NCI-H82 treated with DMSO at 0.1 percent for 48 hours (cell line): ENCODE data around the gene TP63.
"Not testable (repeated sequence)": the region's sequence is repeated elsewhere in the genome, so short reads cannot be mapped to it uniquely, and the experiment has no call there.

ENCODE experiments used
- DNase-seq: peaks from one replicate; lab custom pipeline; 2025; ENCODE audit not compliant: unreplicated experiment; lab: John Stamatoyannopoulos, UW

The TP63 gene

GRCh38 chr3:189631373-189631408, at the start of gene TP63:
TP63 (plus strand) TSS chr3:189631389; CDS start chr3:189631516, 127 bp downstream.
- no peak for DNase-seq

DNA sequence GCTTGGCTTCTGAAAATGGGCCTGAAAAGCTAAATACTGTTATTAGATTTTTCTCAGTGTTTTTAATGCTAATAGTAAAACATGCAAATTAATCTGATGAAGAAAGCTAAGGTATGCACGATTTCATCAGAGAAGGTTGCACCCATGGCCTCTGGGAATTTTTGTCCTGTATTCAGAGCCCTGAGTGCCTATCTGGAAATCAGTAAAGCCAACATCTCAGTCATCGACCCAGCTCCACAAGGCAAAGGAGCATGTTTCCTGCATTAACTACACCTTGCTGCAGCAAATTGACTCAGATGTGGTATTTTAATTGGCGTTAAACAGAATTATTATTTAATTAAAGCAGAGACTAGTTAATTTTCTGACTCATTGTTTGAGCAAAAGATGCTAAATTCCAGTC, 49.0 kb upstream of the TP63 start:
- no peak for DNase-seq

GRCh38 chr3:189584645-189585044, 46.5 kb upstream of the TP63 start:
- DNase-seq: no peak

GRCh38 chr3:189586941-189587663, 44.1 kb upstream of the TP63 start:
- no peak for DNase-seq

DNA sequence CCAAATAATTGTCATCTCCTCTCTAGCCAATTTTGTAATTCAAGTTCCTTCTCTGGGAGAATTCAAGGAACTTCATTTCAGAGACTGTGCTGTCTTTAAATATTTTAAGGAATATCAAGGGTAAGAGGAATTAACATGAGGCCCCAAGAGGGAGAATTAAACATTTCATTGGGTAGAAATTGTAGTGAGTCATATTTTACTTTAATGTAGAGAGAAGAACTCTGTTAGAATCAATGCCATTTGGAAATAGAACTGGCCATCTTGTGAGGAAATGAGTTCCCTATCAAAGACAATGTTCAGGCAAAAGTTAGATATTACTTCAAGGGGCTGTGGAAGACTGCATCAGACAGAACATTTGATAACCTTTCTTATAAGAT, 43.5 kb upstream of the TP63 start:
- DNase-seq: no peak

DNA sequence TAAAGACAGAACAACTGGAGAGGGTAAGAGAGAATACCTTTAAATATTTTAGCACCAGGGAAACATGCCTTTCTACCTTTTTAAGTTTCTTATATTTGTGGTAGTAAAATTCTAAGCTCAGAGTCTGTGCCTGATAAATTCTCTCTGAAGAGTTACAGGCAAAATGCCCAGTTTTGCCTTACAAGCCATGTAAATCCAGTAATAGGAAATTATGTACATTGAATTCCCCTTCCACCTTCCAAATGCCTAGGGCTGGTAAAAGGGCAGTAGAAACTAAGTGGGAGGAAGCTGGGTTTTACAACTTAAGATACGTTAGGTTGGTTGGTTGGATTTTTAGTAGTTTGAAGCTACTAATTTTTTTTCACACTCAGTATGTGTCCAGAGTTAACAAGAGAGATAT, 43.1 kb upstream of the TP63 start:
- no peak for DNase-seq

GRCh38 chr3:189588475-189589178, 42.6 kb upstream of the TP63 start:
- no peak for DNase-seq

DNA sequence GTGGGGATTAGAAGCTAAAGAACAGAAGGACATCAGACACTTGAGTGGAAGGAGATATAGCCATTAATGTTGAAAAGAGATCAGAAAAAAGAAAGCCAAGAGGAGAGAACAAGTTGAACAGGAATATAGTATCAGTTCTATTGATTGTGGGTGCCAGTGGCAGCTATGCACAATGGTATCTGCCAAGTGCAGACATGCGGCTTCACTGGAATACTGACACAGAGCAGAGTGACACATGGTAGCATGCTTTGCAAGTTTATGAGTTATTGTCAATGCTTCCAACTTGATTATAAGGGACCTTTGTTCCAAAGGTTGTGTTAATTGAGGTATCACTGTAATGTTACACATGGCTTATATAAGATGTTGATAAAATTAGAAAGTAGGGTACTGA, 42.0 kb upstream of the TP63 start:
- DNase-seq: no peak

DNA sequence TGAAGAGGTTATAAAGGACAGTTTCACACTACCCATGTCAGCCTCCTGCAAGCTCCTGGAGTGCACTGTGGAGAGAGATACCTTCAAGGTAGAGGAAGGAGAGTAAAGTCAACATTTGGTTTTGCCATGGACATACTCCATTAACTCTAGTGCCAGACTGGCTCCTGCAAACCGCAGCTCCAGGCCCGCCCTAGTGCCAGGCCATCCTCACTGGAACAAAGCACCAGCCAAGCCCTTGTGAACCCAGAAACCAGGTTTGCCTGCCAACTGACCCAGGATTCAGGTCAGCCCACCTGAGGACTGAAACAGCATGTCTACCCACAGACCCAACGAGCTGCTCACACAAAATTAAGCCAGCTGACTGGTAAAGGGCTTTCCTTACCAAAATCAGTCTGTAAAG, 41.0 kb upstream of the TP63 start:
- no peak for DNase-seq

GRCh38 chr3:189593581-189593980, 37.6 kb upstream of the TP63 start:
- DNase-seq: no peak

DNA sequence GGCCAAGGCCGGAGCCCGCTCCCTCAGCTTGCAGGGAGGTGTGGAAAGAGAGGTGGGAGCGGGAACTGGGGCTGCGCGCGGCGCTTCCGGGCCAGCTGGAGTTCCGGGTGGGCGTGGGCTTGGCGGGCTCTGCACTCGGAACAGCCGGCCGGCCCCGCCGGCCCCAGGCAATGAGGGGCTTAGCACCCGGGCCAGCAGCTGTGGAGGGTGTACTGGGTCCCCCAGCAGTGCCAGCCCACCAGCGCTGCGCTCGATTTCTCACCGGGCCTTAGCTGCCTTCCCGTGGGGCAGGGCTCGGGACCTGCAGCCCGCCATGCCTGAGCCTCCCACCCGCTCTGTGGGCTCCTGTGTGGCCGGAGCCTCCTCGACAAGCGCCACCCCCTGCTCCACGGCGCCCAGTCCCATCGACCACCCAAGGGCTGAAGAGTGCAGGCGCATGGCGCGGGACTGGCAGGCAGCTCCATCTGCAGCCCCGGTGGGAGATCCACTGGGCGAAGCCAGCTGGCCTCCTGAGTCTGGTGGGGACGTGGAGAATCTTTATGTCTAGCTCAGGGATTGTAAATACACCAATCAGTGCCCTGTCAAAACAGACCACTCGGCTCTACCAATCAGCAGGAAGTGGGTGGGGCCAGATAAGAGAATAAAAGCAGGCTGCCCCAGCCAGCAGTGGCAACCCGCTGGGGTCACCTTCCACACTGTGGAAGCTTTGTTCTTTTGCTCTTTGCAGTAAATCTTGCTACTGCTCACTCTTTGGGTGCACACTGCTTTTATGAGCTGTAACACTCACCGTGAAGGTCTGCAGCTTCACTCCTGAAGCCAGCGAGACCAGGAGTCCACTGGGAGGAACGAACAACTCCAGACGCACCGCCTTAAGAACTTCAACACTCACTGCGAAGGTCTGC, 34.9 kb upstream of the TP63 start:
- not testable (repeated sequence) for DNase-seq

DNA sequence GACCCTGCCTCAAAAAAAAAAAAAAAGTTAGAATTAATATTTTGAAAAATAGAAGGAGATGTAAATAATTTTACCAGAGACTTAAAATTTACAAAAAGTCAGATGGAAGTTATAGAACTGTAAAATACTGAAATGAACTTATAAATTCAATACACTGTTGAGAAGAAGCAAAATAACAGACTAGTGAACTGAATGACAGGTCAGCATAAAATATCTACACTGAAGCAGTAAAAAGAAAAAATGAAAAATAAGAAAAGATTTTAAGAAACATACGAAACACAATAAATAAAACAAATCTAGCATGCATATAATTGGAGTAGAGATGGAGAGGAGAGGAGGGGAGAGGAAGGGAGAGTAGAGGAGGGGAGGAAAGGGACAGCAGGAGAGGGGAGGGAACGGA, 33.3 kb upstream of the TP63 start:
- DNase-seq: no peak

DNA sequence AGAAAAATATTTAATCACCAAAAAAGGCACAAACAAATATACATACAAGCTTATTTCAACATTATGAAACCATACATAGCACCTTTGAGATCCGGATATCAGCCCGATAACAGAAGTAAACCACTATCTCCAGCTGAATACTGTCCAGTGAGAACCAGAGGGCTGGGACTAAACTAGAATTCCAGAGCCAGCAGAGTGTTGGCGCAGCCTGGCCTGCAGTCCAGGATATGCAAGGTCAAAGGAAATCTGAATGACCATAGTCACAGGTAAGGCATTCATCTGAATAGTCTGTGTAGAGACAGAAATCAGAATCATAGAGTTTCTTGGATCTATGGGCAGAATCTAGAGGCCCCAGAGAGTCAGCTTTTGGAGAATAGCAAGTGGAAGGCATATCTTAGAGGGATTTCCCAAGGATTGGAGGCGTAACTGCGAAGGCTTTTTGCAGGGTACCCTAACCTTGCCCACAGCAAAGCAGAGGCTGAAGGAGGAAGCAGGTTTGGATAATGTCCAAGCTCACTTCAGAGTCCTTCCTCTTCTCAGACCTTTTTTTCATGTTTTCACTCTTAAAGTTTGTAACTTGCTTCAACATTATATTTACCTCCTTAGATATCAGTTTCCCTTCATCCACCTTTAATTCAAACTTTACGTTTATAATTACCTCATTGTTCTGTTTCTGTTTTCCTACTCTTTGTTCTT, 32.5 kb upstream of the TP63 start:
- DNase-seq: no peak

DNA sequence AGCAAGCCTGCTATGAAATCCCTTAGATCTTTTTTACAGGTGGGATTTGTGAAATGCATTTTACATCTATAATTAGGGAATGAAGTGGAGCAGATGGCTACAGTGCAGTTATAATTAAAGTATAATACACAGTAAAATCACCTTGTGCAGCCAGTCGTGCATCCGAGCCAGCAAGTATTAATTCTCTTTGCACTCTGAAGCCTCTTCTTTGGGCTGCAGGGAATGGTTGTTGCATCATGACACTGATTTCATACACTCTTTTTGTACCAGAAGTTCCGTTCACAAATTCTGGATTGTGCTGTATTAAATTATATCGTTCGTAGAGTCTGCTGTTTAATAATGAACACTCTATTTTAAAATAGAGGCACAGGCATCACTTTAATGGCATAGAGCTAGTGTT, 28.7 kb upstream of the TP63 start:
- no peak for DNase-seq

DNA sequence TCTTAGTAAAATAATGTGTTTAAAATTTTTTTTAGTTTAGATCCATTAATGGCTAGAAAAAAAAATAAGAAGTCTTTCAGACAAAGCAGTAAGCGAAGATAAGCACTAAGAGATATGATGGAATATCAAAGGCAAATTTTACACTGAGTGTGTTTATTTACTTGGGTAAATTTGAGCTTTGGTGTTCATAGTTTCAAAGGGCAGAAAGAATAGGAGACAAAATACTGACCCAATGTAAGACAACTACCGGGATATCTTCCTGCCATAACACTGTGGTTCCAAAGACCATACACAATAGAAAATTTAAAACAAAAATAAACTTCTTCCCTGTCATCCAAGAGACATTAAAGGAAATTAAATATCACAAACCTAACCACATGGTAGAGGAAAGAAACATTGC, 25.5 kb upstream of the TP63 start:
- no peak for DNase-seq

GRCh38 chr3:189606774-189607173, 24.4 kb upstream of the TP63 start:
- DNase-seq: no peak

DNA sequence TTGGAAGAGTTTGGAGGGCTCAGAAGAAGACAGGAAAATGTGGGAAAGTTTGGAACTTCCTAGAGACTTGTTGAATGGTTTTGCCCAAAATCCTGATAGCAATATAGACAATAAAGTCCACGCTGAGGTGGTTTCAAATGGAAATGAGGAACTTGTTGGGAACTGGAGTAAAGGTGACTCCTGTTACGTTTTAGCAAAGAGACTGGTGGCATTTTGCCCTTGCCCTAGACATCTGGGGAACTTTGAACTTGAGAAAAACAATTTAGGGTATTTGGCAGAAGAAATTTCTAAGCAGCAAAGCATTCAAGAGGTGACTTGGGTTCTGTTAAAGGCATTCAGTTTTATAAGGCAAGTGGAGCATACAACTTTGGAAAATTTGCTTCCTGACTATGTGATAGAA, 18.5 kb upstream of the TP63 start:
- DNase-seq: not testable (repeated sequence)

- DNase-seq: no peak
These were observed 18.1 kb upstream of the TP63 start for GRCh38 chr3:189613122-189613521.

DNA sequence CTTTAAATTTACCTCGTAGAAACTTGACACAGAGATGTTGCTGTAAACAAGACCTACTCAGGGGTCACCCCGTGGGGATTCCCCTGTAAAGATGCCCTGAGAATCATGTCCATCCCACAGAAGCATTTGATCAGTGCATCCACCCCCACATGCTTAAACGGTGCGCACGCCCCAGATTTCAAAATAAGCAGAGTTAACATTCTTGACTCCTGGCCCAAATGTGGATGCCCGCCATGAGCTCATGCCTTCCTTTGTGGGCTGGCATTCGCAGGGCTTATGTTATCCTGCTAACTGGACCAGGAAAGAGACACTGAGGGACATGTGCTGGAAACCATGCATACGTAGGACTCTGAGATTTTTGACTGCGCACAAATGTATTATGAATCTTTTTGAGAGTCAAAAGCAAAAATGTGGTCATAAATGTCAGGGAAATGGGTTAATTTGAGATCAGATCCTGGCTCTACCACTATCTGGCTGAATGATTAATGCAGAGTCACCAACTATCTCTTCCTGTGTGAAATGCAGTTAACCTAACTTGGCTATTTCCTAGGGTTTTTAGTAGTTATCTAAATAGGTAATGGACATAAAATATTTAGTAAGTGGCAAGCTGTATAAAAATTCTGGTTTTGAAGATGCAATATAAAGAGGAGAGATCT, 9.1 kb upstream of the TP63 start:
- DNase-seq: no peak

DNA sequence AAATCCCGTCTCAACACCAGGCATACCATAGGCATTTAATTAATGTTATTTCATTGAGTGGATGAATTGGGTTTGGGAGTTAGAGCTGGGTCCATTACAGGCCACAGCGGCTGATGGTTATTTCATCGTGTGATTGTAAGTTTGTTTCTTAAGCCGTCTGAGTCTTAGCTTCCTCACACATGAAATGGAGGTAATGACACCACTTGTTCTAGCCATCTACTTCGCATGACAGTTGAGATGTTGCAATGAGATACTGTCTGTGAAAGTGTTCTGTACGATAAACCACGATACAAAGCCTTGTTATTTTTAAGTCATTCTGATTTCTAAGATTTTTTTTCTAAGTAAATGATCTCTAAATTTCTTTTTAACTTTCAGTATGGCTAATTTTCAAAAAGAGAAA, 8.6 kb upstream of the TP63 start:
- DNase-seq: no peak

- no peak for DNase-seq
These were observed 7.1 kb upstream of the TP63 start for GRCh38 chr3:189624130-189624529.
